Effector memory CD8-positive, alpha-beta T cell (primary cell): ENCODE results near the gene CT55.
"Not testable (repeated sequence)": the region's sequence is repeated elsewhere in the genome, so short reads cannot be mapped to it uniquely, and the experiment has no call there.

ENCODE experiments used
- ATAC-seq: fragments of 150-1000 bp; cut with Tn5 transposase; replicated peaks from 2 replicates; pipeline ENCODE4 v1.10.0; 2021; ENCODE audit warnings: mild to moderate bottlenecking, moderate library complexity
- DNase-seq, 3 experiments: peaks; one replicate each; pipeline ENCODE4 v3.0.0; 2021
- H3K27ac Mint-ChIP-seq, 2 donors: one replicate each; pipeline ENCODE4 v1.8.0; 2022; ENCODE audit warnings: mild to moderate bottlenecking in 2 of 2, mixed read lengths in 2 of 2, moderate library complexity in 2 of 2
- H3K27me3 Mint-ChIP-seq, 2 donors: one replicate each; pipeline ENCODE4 v1.8.0; 2022; ENCODE audit warnings: mixed read lengths in 2 of 2
- H3K36me3 Mint-ChIP-seq: one replicate; pipeline ENCODE4 v1.8.0; 2022; ENCODE audit warnings: mild to moderate bottlenecking, moderate library complexity, mixed read lengths; ENCODE audit not compliant: insufficient read depth
- H3K4me1 Mint-ChIP-seq, 2 donors: one replicate each; pipeline ENCODE4 v1.8.0; 2022; ENCODE audit warnings: low read depth in 2 of 2, mixed read lengths in 2 of 2
- H3K4me3 Mint-ChIP-seq, 2 donors: one replicate each; pipeline ENCODE4 v1.8.0; 2022; ENCODE audit warnings: mild to moderate bottlenecking in 2 of 2, mixed read lengths in 2 of 2, moderate library complexity in 2 of 2
- H3K9me3 Mint-ChIP-seq, 2 donors: one replicate each; pipeline ENCODE4 v1.8.0; 2022; ENCODE audit warnings: mixed read lengths in 2 of 2

CT55 gene

GRCh38 chrX:135126145-135126544 is 45.1 kb downstream of the CT55 start:
- H3K9me3 Mint-ChIP-seq, H3K27ac Mint-ChIP-seq, ATAC-seq, H3K4me3 Mint-ChIP-seq, H3K36me3 Mint-ChIP-seq, DNase-seq, H3K27me3 Mint-ChIP-seq, H3K4me1 Mint-ChIP-seq: not testable (repeated sequence)

GRCh38 chrX:135120056-135120576 is 51.1 kb downstream of the CT55 start, which contains the start of gene ETDB:
Gene ETDB, minus strand, starts transcription at chrX:135120526. Its CDS starts 1,265 bp downstream, at chrX:135119261.
- H3K27me3 Mint-ChIP-seq, ATAC-seq, H3K4me3 Mint-ChIP-seq, DNase-seq, H3K9me3 Mint-ChIP-seq, H3K4me1 Mint-ChIP-seq, H3K27ac Mint-ChIP-seq, H3K36me3 Mint-ChIP-seq: not testable (repeated sequence)

- DNase-seq, H3K27ac Mint-ChIP-seq, ATAC-seq, H3K36me3 Mint-ChIP-seq, H3K27me3 Mint-ChIP-seq, H3K4me1 Mint-ChIP-seq, H3K9me3 Mint-ChIP-seq, H3K4me3 Mint-ChIP-seq: not testable (repeated sequence)
These were observed 55.1 kb downstream of the CT55 start for GRCh38 chrX:135116064-135116463.

- H3K27ac Mint-ChIP-seq, result no peak overlapping the region
- no peak overlapping the region for H3K4me3 Mint-ChIP-seq
- no peaks in the 10 kb centered on the region for H3K9me3 Mint-ChIP-seq
- H3K27me3 Mint-ChIP-seq, result peaks cover 0 to 10% of the 10 kb centered on the region in 2 donors
- ATAC-seq (peak; percentile 22), DNase-seq (no peak)
- H3K36me3 Mint-ChIP-seq, result no peaks in the 10 kb centered on the region
- H3K4me1 Mint-ChIP-seq, result peaks cover 0 to 2% of the 10 kb centered on the region in 2 donors
These were observed 56.8 kb downstream of the CT55 start for GRCh38 chrX:135114392-135114791.

GRCh38 chrX:135112743-135113142 is 58.5 kb downstream of the CT55 start:
- Mint-ChIP-seq H3K4me1 (peaks cover 0 to 2% of the 10 kb centered on the region in 2 donors), H3K27ac (no peak overlapping the region), H3K4me3 (no peak overlapping the region), H3K27me3 (peaks cover 11 to 21% of the 10 kb centered on the region in 2 donors), H3K9me3 (no peaks in the 10 kb centered on the region), H3K36me3 (no peaks in the 10 kb centered on the region)
- DNase-seq (no peak), ATAC-seq (no peak)

- peak; percentile 24 to 38 (median 34) for DNase-seq
- Mint-ChIP-seq H3K9me3 (no peaks in the 10 kb centered on the region), H3K27ac (no peak overlapping the region), H3K4me1 (peaks cover 0 to 2% of the 10 kb centered on the region in 2 donors), H3K4me3 (no peak overlapping the region), H3K36me3 (no peaks in the 10 kb centered on the region), H3K27me3 (peaks cover 11 to 21% of the 10 kb centered on the region in 2 donors)
- peak; percentile 58 for ATAC-seq
These were observed 59.0 kb downstream of the CT55 start for GRCh38 chrX:135112096-135112729.

- Mint-ChIP-seq H3K36me3 (no peaks in the 10 kb centered on the region), H3K27me3 (peaks cover 11 to 21% of the 10 kb centered on the region in 2 donors), H3K4me3 (no peak overlapping the region), H3K4me1 (peaks cover 0 to 2% of the 10 kb centered on the region in 2 donors), H3K9me3 (no peaks in the 10 kb centered on the region), H3K27ac (no peak overlapping the region)
- no peak for ATAC-seq
- DNase-seq, result no peak
These were observed 61.6 kb downstream of the CT55 start for GRCh38 chrX:135109554-135109953.
